IMR-90 (cell line): ENCODE measurements around the gene TCOF1. TPM values are rescaled to one million over a fixed set of nuclear protein-coding genes. Genes with fewer than 3 reads are reported as not detected.

Source experiments
- ATAC-seq: fragments of 200-7000 bp; cut with Tn5 transposase; 2 replicates; pipeline ENCODE4 v1.9.1; 2020; ENCODE audit warnings: low read depth, mild to moderate bottlenecking, moderate library complexity
- BruUV-seq: library from RNA; stranded (reverse); fragments of 400-500 nt; replicated peaks from 2 replicates; lab custom pipeline; 2021; lab: Mats Ljungman, UMichigan
- CTCF ChIA-PET: fragments of 300-600 bp; formaldehyde crosslinking; extraction: SDS; loops from one replicate; lab custom pipeline; 2021; ENCODE audit warnings: antibody characterized with exemption; lab: Yijun Ruan, JAX
- POLR2A ChIA-PET: fragments of 300-600 bp; sonication (Branson Sonifier 250); formaldehyde crosslinking; loops from one replicate; lab custom pipeline; 2022; ENCODE audit warnings: antibody characterized with exemption; ENCODE audit not compliant: unreplicated experiment; lab: Charles Lee
- DNase-seq: peaks from one replicate; pipeline ENCODE4 v3.0.0; 2013
- H2AFZ ChIP-seq: replicated peaks from 2 replicates; pipeline ENCODE3; 2013; ENCODE audit warnings: low read length, mild to moderate bottlenecking; ENCODE audit not compliant: poor library complexity
- H2AK5ac ChIP-seq: 2 replicates; pipeline ENCODE4 v1.6.1; 2013; ENCODE audit warnings: low read depth, low read length, inconsistent platforms
- H2AK9ac ChIP-seq: replicated peaks from 2 replicates; pipeline ENCODE3; 2013; ENCODE audit warnings: mild to moderate bottlenecking, low read depth, low read length, moderate library complexity; ENCODE audit not compliant: poor library complexity
- H2BK120ac ChIP-seq: 2 replicates; pipeline ENCODE4 v1.6.1; 2013; ENCODE audit warnings: low read depth, low read length, inconsistent platforms
- H2BK15ac ChIP-seq: 3 replicates; pipeline ENCODE4 v1.6.1; 2013; ENCODE audit warnings: low read depth, low read length, inconsistent platforms
- H2BK20ac ChIP-seq: 2 replicates; pipeline ENCODE4 v1.6.1; 2013; ENCODE audit warnings: low read depth, mild to moderate bottlenecking, inconsistent platforms, low read length, moderate library complexity
- H2BK5ac ChIP-seq: 2 replicates; pipeline ENCODE4 v1.6.1; 2013; ENCODE audit warnings: mild to moderate bottlenecking, low read depth, low read length, inconsistent platforms; ENCODE audit not compliant: poor library complexity, severe bottlenecking
- H3K14ac ChIP-seq: replicated peaks from 2 replicates; pipeline ENCODE4 v1.6.1; 2013; ENCODE audit warnings: low read depth, low read length, inconsistent platforms
- H3K18ac ChIP-seq: 2 replicates; pipeline ENCODE4 v1.6.1; 2013; ENCODE audit warnings: low read depth, low read length, control low read depth
- H3K23ac ChIP-seq: 2 replicates; pipeline ENCODE4 v1.6.1; 2013; ENCODE audit warnings: low read depth, low read length, inconsistent platforms
- H3K27ac ChIP-seq: 2 replicates; pipeline ENCODE4 v1.5.1; 2013; ENCODE audit warnings: mild to moderate bottlenecking, control low read depth, low read length; ENCODE audit not compliant: insufficient read depth
- H3K27me3 ChIP-seq: 2 replicates; pipeline ENCODE4 v1.6.1; 2013; ENCODE audit warnings: low read length; ENCODE audit not compliant: control insufficient read depth, insufficient read depth
- H3K36me3 ChIP-seq: 2 replicates; pipeline ENCODE4 v1.6.1; 2013; ENCODE audit warnings: low read length, mixed read lengths; ENCODE audit not compliant: control insufficient read depth, insufficient read depth
- H3K4ac ChIP-seq: 2 replicates; pipeline ENCODE4 v1.6.1; 2013; ENCODE audit warnings: low read depth, low read length, inconsistent platforms
- H3K4me1 ChIP-seq: 2 replicates; pipeline ENCODE4 v1.6.1; 2013; ENCODE audit warnings: low read length, mixed read lengths; ENCODE audit not compliant: control insufficient read depth, insufficient read depth
- H3K4me2 ChIP-seq: 2 replicates; pipeline ENCODE4 v1.6.1; 2013; ENCODE audit warnings: low read depth, mild to moderate bottlenecking, control low read depth, low read length, moderate library complexity
- H3K4me3 ChIP-seq: 2 replicates; pipeline ENCODE4 v1.5.1; 2013; ENCODE audit warnings: low read depth, mild to moderate bottlenecking, control low read depth, low read length, moderate library complexity; ENCODE audit not compliant: insufficient read depth
- H3K56ac ChIP-seq: 2 replicates; pipeline ENCODE4 v1.6.1; 2013; ENCODE audit warnings: low read length, inconsistent platforms; ENCODE audit not compliant: insufficient read depth; ENCODE audit errors: extremely low read depth
- H3K79me1 ChIP-seq, 2 experiments: 2 replicates each; pipeline ENCODE4 v1.6.1; 2013; ENCODE audit warnings: low read length in 2 of 2, inconsistent platforms in 1 of 2, low read depth in 1 of 2
- H3K9ac ChIP-seq: 2 replicates; pipeline ENCODE4 v1.6.1; 2013; ENCODE audit warnings: low read depth, low read length, control low read depth
- H3K9me1 ChIP-seq: 2 replicates; pipeline ENCODE4 v1.6.1; 2013; ENCODE audit warnings: low read length, inconsistent platforms; ENCODE audit not compliant: insufficient read depth
- H3K9me3 ChIP-seq: 2 replicates; pipeline ENCODE4 v1.6.1; 2013; ENCODE audit warnings: low read length; ENCODE audit not compliant: control insufficient read depth, insufficient read depth
- H4K20me1 ChIP-seq: 2 replicates; pipeline ENCODE4 v1.6.1; 2013; ENCODE audit warnings: low read length, inconsistent platforms; ENCODE audit not compliant: insufficient read depth
- H4K5ac ChIP-seq: 2 replicates; pipeline ENCODE4 v1.6.1; 2013; ENCODE audit warnings: mild to moderate bottlenecking, low read depth, low read length, control low read depth
- H4K8ac ChIP-seq, 2 experiments: 2 replicates each; pipeline ENCODE4 v1.6.1; 2013; ENCODE audit warnings: low read depth in 2 of 2, low read length in 2 of 2, control low read depth in 1 of 2, inconsistent platforms in 1 of 2
- H4K91ac ChIP-seq: 2 replicates; pipeline ENCODE4 v1.6.1; 2013; ENCODE audit warnings: low read depth, low read length, inconsistent platforms; ENCODE audit not compliant: insufficient read depth
- CEBPB ChIP-seq: IDR thresholded peaks from 2 replicates; pipeline ENCODE4 v1.6.1; 2012; ENCODE audit warnings: low read depth, low read length, improper control_type of control experiment
- MAFK ChIP-seq: IDR thresholded peaks from 2 replicates; pipeline ENCODE4 v1.6.1; 2012; ENCODE audit warnings: low read depth, low read length, improper control_type of control experiment
- MAZ ChIP-seq: IDR thresholded peaks from 2 replicates; pipeline ENCODE4 v1.6.1; 2012; ENCODE audit warnings: low read depth, mild to moderate bottlenecking, low read length, improper control_type of control experiment, moderate library complexity, borderline replicate concordance
- NFE2L2 ChIP-seq: fragments of 150-350 bp; IDR thresholded peaks from 2 replicates; pipeline ENCODE4 v1.6.1; 2016; ENCODE audit warnings: low read depth, mild to moderate bottlenecking, low read length
- RAD21 ChIP-seq: IDR thresholded peaks from 2 replicates; pipeline ENCODE4 v1.6.1; 2012; ENCODE audit warnings: low read length, improper control_type of control experiment
- RCOR1 ChIP-seq: IDR thresholded peaks from 2 replicates; pipeline ENCODE4 v1.6.1; 2012; ENCODE audit warnings: mild to moderate bottlenecking, low read length, improper control_type of control experiment; ENCODE audit not compliant: insufficient replicate concordance
- RFX5 ChIP-seq: IDR thresholded peaks from 2 replicates; pipeline ENCODE4 v1.8.0; 2012; ENCODE audit warnings: low read depth, mild to moderate bottlenecking, low read length, moderate library complexity
- SMC3 ChIP-seq: fragments of 150-350 bp; IDR thresholded peaks from 2 replicates; pipeline ENCODE4 v1.6.1; 2016; ENCODE audit warnings: low read depth, mild to moderate bottlenecking, antibody characterized with exemption, low read length, moderate library complexity
- WGBS, 2 experiments: methylation state at CpG; one replicate each; pipeline versions ENCODE4 v1.1.5 to v1.1.7; 2013; ENCODE audit warnings: missing lambda C conversion rate in 2 of 2; ENCODE audit not compliant: insufficient read length in 1 of 2; ENCODE audit errors: extremely low coverage in 2 of 2; 5-methylcytosine and 5-hydroxymethylcytosine counted together
- dilution Hi-C: fragments of 300-500 bp; cut with HindIII; formaldehyde crosslinking; loops from one replicate; pipeline ENCODE4 v1.14.3; 2018; ENCODE audit warnings: low sequenced_read_pairs; ENCODE audit not compliant: unreplicated experiment
- in situ Hi-C: fragments of 300-500 bp; cut with MboI; formaldehyde crosslinking; loops from 3 replicates; pipeline ENCODE4 v1.14.3; 2019; ENCODE audit warnings: low sequenced_read_pairs, inconsistent platforms, mixed read lengths
- intact Hi-C: fragments of 100-400 bp; cut with micrococcal nuclease; formaldehyde crosslinking; loops from 2 replicates; pipeline ENCODE4 v1.10.0; 2022
- polyA plus RNA-seq, 3 experiments: library from polyadenylated mRNA; depleted of rRNA; stranded (reverse); fragments of >200 nt; gene quantifications; 2 replicates each; pipeline ENCODE4 v1.2.3, GENCODE V29; 2012; ENCODE audit warnings: low replicate concordance in 1 of 3
- total RNA-seq: library from RNA; depleted of rRNA; stranded (reverse); fragments of >200 nt; gene quantifications from 2 replicates; pipeline ENCODE4 v1.2.3, GENCODE V29; 2012
- TF ChIP-seq, protein P1 (sequence below): fragments of 150-350 bp; IDR thresholded peaks from 2 replicates; pipeline ENCODE4 v1.6.1; 2016; ENCODE audit warnings: low read depth, mild to moderate bottlenecking, low read length, moderate library complexity, borderline replicate concordance

TCOF1 gene
- total and polyA plus RNA-seq, 2 of the 4 experiments (the other 2 are of a cell fraction) = 18.2 to 19.7 TPM

DNA sequence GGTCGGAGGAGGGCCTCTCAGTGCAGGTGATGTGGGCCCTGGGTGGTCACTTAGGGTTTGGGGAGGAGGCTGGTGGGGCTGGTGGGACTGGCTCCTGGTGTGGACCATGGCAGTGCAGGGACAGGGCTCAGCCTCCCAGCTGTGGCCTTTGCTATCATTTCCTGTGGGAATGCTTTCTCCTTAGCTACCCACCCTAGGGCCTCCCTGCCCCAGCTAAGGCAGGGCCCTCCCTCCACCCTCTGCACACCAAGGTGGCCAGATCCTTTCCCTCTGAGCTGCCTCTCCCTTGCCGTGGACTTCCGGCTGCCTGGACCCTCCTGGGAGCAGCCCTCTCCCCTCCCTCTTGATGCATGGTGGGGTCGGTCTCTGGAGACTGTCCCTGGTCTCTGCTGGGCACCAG, 32.1 kb upstream of the TCOF1 start:
- Histone ChIP-seq H2AK5ac (peak overlapping the region; percentile 35), H3K36me3 (no peaks in the 10 kb centered on the region), H3K9me1 (peaks cover 16% of the 10 kb centered on the region), H3K4me2 (no peak overlapping the region), H3K79me1 (no peaks in the 10 kb centered on the region), H3K9me3 (no peaks in the 10 kb centered on the region), H2BK20ac (no peak overlapping the region), H3K56ac (no peak overlapping the region), H3K18ac (no peak overlapping the region), H3K27ac (no peak overlapping the region), H3K9ac (no peak overlapping the region), H4K5ac (no peak overlapping the region), H3K14ac (no peak overlapping the region), H3K23ac (no peak overlapping the region), H2BK5ac (no peak overlapping the region), H3K4me3 (no peak overlapping the region), H3K27me3 (peaks cover 3% of the 10 kb centered on the region; the same call in 1 of the 2 replicates), H3K4ac (no peak overlapping the region), H4K20me1 (no peaks in the 10 kb centered on the region), H2AK9ac (no peak overlapping the region), H4K91ac (no peak overlapping the region; the same call in 1 of the 2 replicates), H2BK120ac (no peak overlapping the region), H4K8ac (no peak overlapping the region), H2AFZ (no peak overlapping the region), H2BK15ac (no peak overlapping the region), H3K4me1 (peaks cover 8% of the 10 kb centered on the region)
- no peak for ATAC-seq
- TF ChIP-seq MAFK (no peak), CEBPB (no peak), NFE2L2 (no peak), RFX5 (no peak), RAD21 (no peak), MAZ (no peak), SMC3 (no peak), RCOR1 (no peak)
- TF ChIP-seq, protein P1, sequence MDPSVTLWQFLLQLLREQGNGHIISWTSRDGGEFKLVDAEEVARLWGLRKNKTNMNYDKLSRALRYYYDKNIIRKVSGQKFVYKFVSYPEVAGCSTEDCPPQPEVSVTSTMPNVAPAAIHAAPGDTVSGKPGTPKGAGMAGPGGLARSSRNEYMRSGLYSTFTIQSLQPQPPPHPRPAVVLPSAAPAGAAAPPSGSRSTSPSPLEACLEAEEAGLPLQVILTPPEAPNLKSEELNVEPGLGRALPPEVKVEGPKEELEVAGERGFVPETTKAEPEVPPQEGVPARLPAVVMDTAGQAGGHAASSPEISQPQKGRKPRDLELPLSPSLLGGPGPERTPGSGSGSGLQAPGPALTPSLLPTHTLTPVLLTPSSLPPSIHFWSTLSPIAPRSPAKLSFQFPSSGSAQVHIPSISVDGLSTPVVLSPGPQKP = no peak
- dilution Hi-C loops (no loop called here), in situ Hi-C loops (no loop called here), intact Hi-C loops (no loop called here)
- CTCF ChIA-PET = no interaction called here
- no peak for DNase-seq
- no TSS peak for BruUV-seq
- WGBS, 2 experiments = 50% methylated on average over 1 of the region's 4 CpGs; no CpG with 5 or more reads in 1 of the 2 experiments
- POLR2A ChIA-PET = no interaction called here
